Endothelial cell of umbilical vein (primary cell): ENCODE results near the gene RPS15A. TPM values are rescaled to one million over a fixed set of nuclear protein-coding genes. Genes with fewer than 3 reads are reported as not detected.

Experiments
- BruUV-seq: library from RNA; stranded (reverse); fragments of 400-500 nt; replicated peaks from 2 replicates; lab custom pipeline; 2021; lab: Mats Ljungman, UMichigan
- CTCF ChIA-PET: fragments of 300-600, 350-600 bp; sonication (Branson Sonifier 250); formaldehyde crosslinking; loops from one replicate; lab custom pipeline; 2021; ENCODE audit warnings: antibody characterized with exemption, inconsistent platforms; lab: Charles Lee
- POLR2A ChIA-PET: fragments of 300-600, 350-600 bp; sonication (Branson Sonifier 250); formaldehyde crosslinking; loops from one replicate; lab custom pipeline; 2021; ENCODE audit warnings: antibody characterized with exemption, inconsistent platforms; lab: Charles Lee
- DNase-seq: peaks from one replicate; pipeline ENCODE4 v3.0.0-alpha.2; 2011; ENCODE audit warnings: low read depth, low spot score
- FAIRE-seq: peaks from 2 replicates; lab custom pipeline; 2011; peaks lifted over from hg19 to GRCh38; lab: Jason Lieb, UNC
- H2AFZ ChIP-seq: 2 replicates; pipeline ENCODE4 v1.6.0; 2012; ENCODE audit warnings: low read depth, low read length, control low read depth, inconsistent platforms
- H3K27ac ChIP-seq: 2 replicates; pipeline ENCODE4 v1.5.1; 2011; ENCODE audit warnings: low read depth, mild to moderate bottlenecking, control low read depth, low read length, moderate library complexity; ENCODE audit not compliant: insufficient read depth
- H3K27me3 ChIP-seq, 2 experiments: 2 replicates each; pipeline versions ENCODE4 v1.6.0 to v1.6.1; 2011; ENCODE audit warnings: low read length in 2 of 2, mixed read lengths in 1 of 2; ENCODE audit not compliant: control insufficient read depth in 2 of 2, insufficient read depth in 2 of 2
- H3K36me3 ChIP-seq, 2 experiments: 2 replicates in 1 of 2; 3 replicates in 1 of 2; pipeline ENCODE4 v1.5.1; 2011; ENCODE audit warnings: low read length in 2 of 2, mild to moderate bottlenecking in 1 of 2, moderate library complexity in 1 of 2; ENCODE audit not compliant: control insufficient read depth in 2 of 2, insufficient read depth in 2 of 2; ENCODE audit errors: extremely low read depth in 1 of 2
- H3K4me1 ChIP-seq: 3 replicates; pipeline ENCODE4 v1.5.1; 2011; ENCODE audit warnings: mild to moderate bottlenecking, low read length; ENCODE audit not compliant: control insufficient read depth, insufficient read depth; ENCODE audit errors: extremely low read depth
- H3K4me2 ChIP-seq: 2 replicates; pipeline ENCODE4 v1.6.1; 2011; ENCODE audit warnings: low read length, control low read depth, mixed read lengths; ENCODE audit not compliant: insufficient read depth
- H3K4me3 ChIP-seq, 3 experiments: fragments of 200-600 bp in 1 of 3; sonication (generic), shearing (Covaris generic) in 1 of 3; replicated peaks in 1 of 3; 2 replicates each; pipeline ENCODE4 v1.5.1; 2011 to 2016; ENCODE audit warnings: control low read depth in 3 of 3, low read length in 3 of 3, mild to moderate bottlenecking in 2 of 3, inconsistent platforms in 1 of 3, low read depth in 1 of 3, moderate library complexity in 1 of 3; ENCODE audit not compliant: insufficient read depth in 1 of 3
- H3K79me2 ChIP-seq: 2 replicates; pipeline ENCODE4 v1.6.0; 2012; ENCODE audit warnings: low read length, inconsistent platforms; ENCODE audit not compliant: control insufficient read depth, insufficient read depth
- H3K9ac ChIP-seq: replicated peaks from 2 replicates; pipeline ENCODE3; 2011; ENCODE audit warnings: low read length, control low read depth; ENCODE audit not compliant: insufficient read depth; ENCODE audit errors: extremely low read depth
- H3K9me1 ChIP-seq: replicated peaks from 3 replicates; pipeline ENCODE4 v1.6.0; 2011; ENCODE audit warnings: mild to moderate bottlenecking, low read length; ENCODE audit not compliant: control insufficient read depth, insufficient read depth; ENCODE audit errors: extremely low read depth
- H3K9me3 ChIP-seq: replicated peaks from 2 replicates; pipeline ENCODE4 v1.5.1; 2012; ENCODE audit warnings: low read length, inconsistent platforms; ENCODE audit not compliant: control insufficient read depth, insufficient read depth
- H4K20me1 ChIP-seq: replicated peaks from 2 replicates; pipeline ENCODE3; 2011; ENCODE audit warnings: mild to moderate bottlenecking, low read length; ENCODE audit not compliant: control insufficient read depth, insufficient read depth; ENCODE audit errors: extremely low read depth
- EZH2 ChIP-seq: IDR thresholded peaks from 2 replicates; pipeline ENCODE4 v1.6.1; 2012; ENCODE audit warnings: borderline replicate concordance, low read depth, mild to moderate bottlenecking, moderate library complexity, low read length, inconsistent platforms; ENCODE audit not compliant: severe bottlenecking
- FOS ChIP-seq: IDR thresholded peaks from 2 replicates; pipeline ENCODE4 v1.6.1; 2011; ENCODE audit warnings: mild to moderate bottlenecking, low read length, moderate library complexity, borderline replicate concordance; ENCODE audit not compliant: insufficient read depth
- GATA2 ChIP-seq: IDR thresholded peaks from 2 replicates; pipeline ENCODE4 v1.7.0; 2011; ENCODE audit warnings: low read depth, mild to moderate bottlenecking, moderate library complexity, mixed read lengths, low read length; ENCODE audit not compliant: insufficient read length, insufficient read depth
- JUN ChIP-seq: IDR thresholded peaks from 2 replicates; pipeline ENCODE4 v1.6.1; 2011; ENCODE audit warnings: borderline replicate concordance, low read depth; ENCODE audit not compliant: insufficient read length, insufficient read depth
- MYC ChIP-seq: IDR thresholded peaks from one replicate; pipeline ENCODE4 v1.6.1; 2011; ENCODE audit warnings: mild to moderate bottlenecking, low read depth, low read length
- POLR2A ChIP-seq: IDR thresholded peaks from 2 replicates; pipeline ENCODE4 v1.6.1; 2012; ENCODE audit warnings: low read depth, mild to moderate bottlenecking, control low read depth, low read length
- POLR2AphosphoS5 ChIP-seq: IDR thresholded peaks from 2 replicates; pipeline ENCODE4 v1.6.1; 2012; ENCODE audit warnings: low read depth, mild to moderate bottlenecking, control low read depth, low read length, moderate library complexity; ENCODE audit not compliant: insufficient read depth
- dilution Hi-C: fragments of 300-500 bp; cut with MboI; formaldehyde crosslinking; loops from one replicate; pipeline ENCODE4 v1.15.0; 2019; ENCODE audit warnings: low sequenced_read_pairs; ENCODE audit not compliant: extremely low pct_ligation_motif_present
- intact Hi-C: fragments of 100-400 bp; cut with micrococcal nuclease; formaldehyde crosslinking; loops from one replicate; pipeline ENCODE4 v1.10.0; 2022
- polyA plus RNA-seq, 4 experiments: library from polyadenylated mRNA; depleted of rRNA in 3 of 4; stranded (reverse) in 3 of 4; unstranded in 1 of 4; fragments of >200 nt; gene quantifications; 2 replicates each; pipeline versions ENCODE4 v1.2.1 to v1.2.3, GENCODE V29; 2011 to 2012; ENCODE audit warnings: missing spikeins in 1 of 4
- total RNA-seq: library from RNA; stranded (reverse); gene quantifications from 2 replicates; pipeline ENCODE4 v1.2.3, GENCODE V29; 2021
- TF ChIP-seq, protein P1 (sequence below): IDR thresholded peaks from 2 replicates; pipeline ENCODE4 v1.6.1; 2011; ENCODE audit not compliant: insufficient read depth, insufficient read length
- TF ChIP-seq, protein P2 (sequence below), 2 donors: IDR thresholded peaks; 1 replicate in 1 of 2; 2 replicates in 1 of 2; pipeline ENCODE4 v1.5.1; 2011; ENCODE audit warnings: low read length in 2 of 2, mild to moderate bottlenecking in 2 of 2, moderate library complexity in 2 of 2, control low read depth in 1 of 2, inconsistent platforms in 1 of 2, low read depth in 1 of 2; ENCODE audit not compliant: insufficient read depth in 1 of 2; ENCODE audit errors: extremely low read depth in 1 of 2

The RPS15A gene
- total and polyA plus RNA-seq, 2 donors (not counting 3 experiments of a cell fraction or from before 2014, with no cell fraction given) = 1,299 to 4,163 TPM

DNA sequence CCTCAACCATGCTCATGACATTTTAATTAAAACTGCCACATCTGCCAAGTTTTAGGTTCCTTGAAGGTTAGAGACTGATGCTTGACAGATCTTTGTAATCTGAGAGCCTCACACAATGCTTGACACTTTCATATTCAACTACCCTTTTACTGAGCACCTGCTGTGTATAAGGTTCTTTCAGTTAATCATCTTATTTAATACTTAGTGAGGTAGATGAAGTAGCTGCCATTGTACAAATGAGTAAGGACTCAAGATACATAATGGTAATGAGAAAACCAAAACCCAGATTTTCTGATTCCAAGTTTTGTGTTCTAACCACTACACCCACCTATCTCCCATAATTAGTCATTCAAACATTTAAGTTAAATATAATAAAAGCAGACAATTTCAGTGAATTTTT is 46.6 kb upstream of the RPS15A start:
- intact Hi-C loops = loop anchor here (1.0 kb wide), 1 partner anchor 8 kb away; no protein-coding TSS in a partner anchor
- no peak overlapping the region for H3K4me3 ChIP-seq
- FAIRE-seq (no peak), DNase-seq (no peak)
- H3K36me3 ChIP-seq = peaks cover 36% of the 10 kb centered on the region in 2 experiments
- no peak overlapping the region for H3K9ac ChIP-seq
- H3K27ac ChIP-seq = no peak overlapping the region
- BruUV-seq = no TSS peak
- ChIA-PET POLR2A (no interaction called here), CTCF (interaction anchor here (0.7 kb wide), 1 partner anchor 16 kb away, joined by 4 read pairs; no protein-coding TSS in a partner anchor)
- H3K9me3 ChIP-seq = no peaks in the 10 kb centered on the region
- H3K9me1 ChIP-seq = no peaks in the 10 kb centered on the region
- no peak overlapping the region for H2AFZ ChIP-seq
- no peaks in the 10 kb centered on the region for H3K27me3 ChIP-seq
- H3K4me1 ChIP-seq = no peaks in the 10 kb centered on the region
- dilution Hi-C loops = no loop called here
- H3K79me2 ChIP-seq = no peaks in the 10 kb centered on the region
- no peak for TF ChIP-seq MYC
- no peak for TF ChIP-seq POLR2AphosphoS5
- no peak for TF ChIP-seq JUN
- TF ChIP-seq, protein P1, sequence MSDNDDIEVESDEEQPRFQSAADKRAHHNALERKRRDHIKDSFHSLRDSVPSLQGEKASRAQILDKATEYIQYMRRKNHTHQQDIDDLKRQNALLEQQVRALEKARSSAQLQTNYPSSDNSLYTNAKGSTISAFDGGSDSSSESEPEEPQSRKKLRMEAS = no peak
- no peaks in the 10 kb centered on the region for H4K20me1 ChIP-seq
- H3K4me2 ChIP-seq = no peak overlapping the region

DNA sequence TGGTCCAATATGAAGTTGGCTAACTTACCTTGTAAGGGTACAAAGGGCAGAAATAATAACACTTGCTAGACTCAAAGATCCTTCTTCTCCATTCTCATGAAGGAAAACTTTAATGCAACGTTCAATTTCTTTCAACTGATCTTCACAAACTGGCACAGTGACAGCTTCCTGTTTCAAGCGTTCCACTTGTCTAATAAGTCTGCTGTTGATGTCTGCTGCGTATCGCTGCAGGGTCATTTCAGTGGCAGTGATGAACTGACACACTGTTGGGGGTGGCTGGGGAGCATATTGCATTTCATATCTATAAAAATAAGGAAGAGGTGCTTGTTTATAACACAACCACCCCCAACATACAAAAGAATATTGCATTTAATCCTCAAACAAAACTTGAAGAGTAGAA is 44.7 kb upstream of the RPS15A start:
- dilution Hi-C loops (no loop called here), intact Hi-C loops (no loop called here)
- no peaks in the 10 kb centered on the region for H4K20me1 ChIP-seq
- H3K4me1 ChIP-seq = no peaks in the 10 kb centered on the region
- no peak overlapping the region for H2AFZ ChIP-seq
- no peak for TF ChIP-seq POLR2AphosphoS5
- TF ChIP-seq, protein P1 = no peak
- TF ChIP-seq EZH2 = no peak
- TF ChIP-seq FOS = no peak
- TF ChIP-seq, protein P2, sequence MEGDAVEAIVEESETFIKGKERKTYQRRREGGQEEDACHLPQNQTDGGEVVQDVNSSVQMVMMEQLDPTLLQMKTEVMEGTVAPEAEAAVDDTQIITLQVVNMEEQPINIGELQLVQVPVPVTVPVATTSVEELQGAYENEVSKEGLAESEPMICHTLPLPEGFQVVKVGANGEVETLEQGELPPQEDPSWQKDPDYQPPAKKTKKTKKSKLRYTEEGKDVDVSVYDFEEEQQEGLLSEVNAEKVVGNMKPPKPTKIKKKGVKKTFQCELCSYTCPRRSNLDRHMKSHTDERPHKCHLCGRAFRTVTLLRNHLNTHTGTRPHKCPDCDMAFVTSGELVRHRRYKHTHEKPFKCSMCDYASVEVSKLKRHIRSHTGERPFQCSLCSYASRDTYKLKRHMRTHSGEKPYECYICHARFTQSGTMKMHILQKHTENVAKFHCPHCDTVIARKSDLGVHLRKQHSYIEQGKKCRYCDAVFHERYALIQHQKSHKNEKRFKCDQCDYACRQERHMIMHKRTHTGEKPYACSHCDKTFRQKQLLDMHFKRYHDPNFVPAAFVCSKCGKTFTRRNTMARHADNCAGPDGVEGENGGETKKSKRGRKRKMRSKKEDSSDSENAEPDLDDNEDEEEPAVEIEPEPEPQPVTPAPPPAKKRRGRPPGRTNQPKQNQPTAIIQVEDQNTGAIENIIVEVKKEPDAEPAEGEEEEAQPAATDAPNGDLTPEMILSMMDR (IDR thresholded peaks at IDR 0.05; ENCODE audit: extremely low read depth in 1 of 2, insufficient read depth in 1 of 2, low read depth in 1 of 2, low read length in 2 of 2) = no peak
- no peak for TF ChIP-seq MYC
- TF ChIP-seq GATA2 = no peak
- TF ChIP-seq JUN = no peak
- no peak for TF ChIP-seq POLR2A
- BruUV-seq = no TSS peak
- H3K4me3 ChIP-seq = no peak overlapping the region
- no peak overlapping the region for H3K9ac ChIP-seq
- H3K79me2 ChIP-seq = no peaks in the 10 kb centered on the region
- H3K27me3 ChIP-seq = no peaks in the 10 kb centered on the region
- no peaks in the 10 kb centered on the region for H3K9me1 ChIP-seq
- FAIRE-seq (no peak), DNase-seq (no peak)
- CTCF ChIA-PET = no interaction called here
- no peak overlapping the region for H3K4me2 ChIP-seq
- H3K36me3 ChIP-seq = peaks cover 35 to 38% of the 10 kb centered on the region in 2 experiments
- no peak overlapping the region for H3K27ac ChIP-seq
- POLR2A ChIA-PET = interaction anchor here (1.0 kb wide), 1 partner anchor 33 kb away, joined by 3 read pairs; the partner anchor contains the start of gene ARL6IP1
- H3K9me3 ChIP-seq = no peaks in the 10 kb centered on the region
